SIG-M5 treated with dmso at 0.1 percent for 504 hours (cell line): ENCODE measurements around the gene TFCP2L1.
"Not testable (repeated sequence)": the region's sequence is repeated elsewhere in the genome, so short reads cannot be mapped to it uniquely, and the experiment has no call there.

Experiments
- DNase-seq: peaks from one replicate; lab custom pipeline; 2025; ENCODE audit not compliant: unreplicated experiment; lab: John Stamatoyannopoulos, UW

Gene TFCP2L1

GRCh38 chr2:121272596-121272995 is 12.4 kb downstream of the TFCP2L1 start:
- DNase-seq = no peak

GRCh38 chr2:121269436-121269835 is 15.6 kb downstream of the TFCP2L1 start:
- DNase-seq = not testable (repeated sequence)

- no peak for DNase-seq
Observed at GRCh38 chr2:121266543-121267106, 18.4 kb downstream of the TFCP2L1 start.

- DNase-seq = no peak
Observed at GRCh38 chr2:121263996-121264715, 20.8 kb downstream of the TFCP2L1 start.

GRCh38 chr2:121260370-121261154 is 24.4 kb downstream of the TFCP2L1 start:
- no peak for DNase-seq

GRCh38 chr2:121258051-121258450 is 27.0 kb downstream of the TFCP2L1 start:
- DNase-seq = no peak

GRCh38 chr2:121257480-121257840 is 27.5 kb downstream of the TFCP2L1 start:
- DNase-seq = no peak

- DNase-seq = no peak
Observed at GRCh38 chr2:121256720-121257479, 28.1 kb downstream of the TFCP2L1 start.

GRCh38 chr2:121255358-121255757 is 29.6 kb downstream of the TFCP2L1 start:
- no peak for DNase-seq

- no peak for DNase-seq
Observed at GRCh38 chr2:121254748-121255147, 30.3 kb downstream of the TFCP2L1 start.

- DNase-seq = no peak
Observed at GRCh38 chr2:121253674-121254240, 31.2 kb downstream of the TFCP2L1 start.

- DNase-seq = no peak
Observed at GRCh38 chr2:121253021-121253673, 31.9 kb downstream of the TFCP2L1 start.

GRCh38 chr2:121251497-121251896 is 33.5 kb downstream of the TFCP2L1 start:
- DNase-seq = no peak

GRCh38 chr2:121248766-121249343 is 36.1 kb downstream of the TFCP2L1 start:
- no peak for DNase-seq

GRCh38 chr2:121247971-121248370 is 37.0 kb downstream of the TFCP2L1 start:
- no peak for DNase-seq

GRCh38 chr2:121247534-121247933 is 37.5 kb downstream of the TFCP2L1 start:
- no peak for DNase-seq

- DNase-seq = no peak
Observed at GRCh38 chr2:121246704-121247255, 38.2 kb downstream of the TFCP2L1 start.

GRCh38 chr2:121245913-121246312 is 39.1 kb downstream of the TFCP2L1 start:
- no peak for DNase-seq

GRCh38 chr2:121245120-121245820 is 39.7 kb downstream of the TFCP2L1 start:
- no peak for DNase-seq
